ENCODE results near the gene RAB19. TPM values are rescaled to one million over a fixed set of nuclear protein-coding genes. Genes with fewer than 3 reads are reported as not detected.
A peak's percentile ranks its signal among the peaks of the same experiment; 100 is the strongest.

RAB19 gene
- total RNA-seq = not detected in 2 replicates

GRCh38 chr7:140403878-140404564 lies at the start of gene RAB19:
RAB19 (plus strand) TSS chr7:140404058; CDS start chr7:140407647, 3,589 bp downstream.
- TF ChIP-seq CTCF (IDR thresholded peaks at IDR 0.05; ENCODE audit: insufficient read depth, low read depth, low read length) = no peak
- H3K4me3 ChIP-seq (ENCODE audit: low read depth, low read length) = peak within 1 kb of the TSS; percentile 39
- no peak for DNase-seq (ENCODE audit: low read depth)

- TF ChIP-seq CTCF (IDR thresholded peaks at IDR 0.05; ENCODE audit: insufficient read depth, low read depth, low read length) = no peak
- no peak for DNase-seq (ENCODE audit: low read depth)
- H3K4me3 ChIP-seq (ENCODE audit: low read depth, low read length) = no peak overlapping the region
These were observed 45.8 kb upstream of the RAB19 start for GRCh38 chr7:140358024-140358411.

- no peak for TF ChIP-seq CTCF (IDR thresholded peaks at IDR 0.05; ENCODE audit: insufficient read depth, low read depth, low read length)
- no peak for DNase-seq (ENCODE audit: low read depth)
- no peak overlapping the region for H3K4me3 ChIP-seq (ENCODE audit: low read depth, low read length)
These were observed 45.3 kb upstream of the RAB19 start for GRCh38 chr7:140358412-140359051.

GRCh38 chr7:140360697-140361229 lies 43.1 kb upstream of the RAB19 start:
- no peak overlapping the region for H3K4me3 ChIP-seq (ENCODE audit: low read depth, low read length)
- DNase-seq (ENCODE audit: low read depth) = no peak
- TF ChIP-seq CTCF (IDR thresholded peaks at IDR 0.05; ENCODE audit: insufficient read depth, low read depth, low read length) = no peak

GRCh38 chr7:140364819-140365218 lies 39.0 kb upstream of the RAB19 start:
- H3K4me3 ChIP-seq (ENCODE audit: low read depth, low read length) = no peak overlapping the region
- DNase-seq (ENCODE audit: low read depth) = no peak
- TF ChIP-seq CTCF (IDR thresholded peaks at IDR 0.05; ENCODE audit: insufficient read depth, low read depth, low read length) = no peak

- no peak for DNase-seq (ENCODE audit: low read depth)
- TF ChIP-seq CTCF (IDR thresholded peaks at IDR 0.05; ENCODE audit: insufficient read depth, low read depth, low read length) = no peak
- H3K4me3 ChIP-seq (ENCODE audit: low read depth, low read length) = no peak overlapping the region
These were observed 36.3 kb upstream of the RAB19 start for GRCh38 chr7:140367528-140367927.
